Endothelial cell of hepatic sinusoid (primary cell): Measurements from ENCODE around the gene SERP2.

Experiments
- in situ Hi-C: cut with HindIII; loops from 2 replicates; pipeline ENCODE4 v1.10.0; 2017; ENCODE audit warnings: low sequenced_read_pairs

The SERP2 gene

GRCh38 chr13:44407891-44408290 lies 34.3 kb downstream of the SERP2 start:
- in situ Hi-C loops: no loop called here

GRCh38 chr13:44409595-44409994 lies 36.0 kb downstream of the SERP2 start:
- in situ Hi-C loops: no loop called here

DNA sequence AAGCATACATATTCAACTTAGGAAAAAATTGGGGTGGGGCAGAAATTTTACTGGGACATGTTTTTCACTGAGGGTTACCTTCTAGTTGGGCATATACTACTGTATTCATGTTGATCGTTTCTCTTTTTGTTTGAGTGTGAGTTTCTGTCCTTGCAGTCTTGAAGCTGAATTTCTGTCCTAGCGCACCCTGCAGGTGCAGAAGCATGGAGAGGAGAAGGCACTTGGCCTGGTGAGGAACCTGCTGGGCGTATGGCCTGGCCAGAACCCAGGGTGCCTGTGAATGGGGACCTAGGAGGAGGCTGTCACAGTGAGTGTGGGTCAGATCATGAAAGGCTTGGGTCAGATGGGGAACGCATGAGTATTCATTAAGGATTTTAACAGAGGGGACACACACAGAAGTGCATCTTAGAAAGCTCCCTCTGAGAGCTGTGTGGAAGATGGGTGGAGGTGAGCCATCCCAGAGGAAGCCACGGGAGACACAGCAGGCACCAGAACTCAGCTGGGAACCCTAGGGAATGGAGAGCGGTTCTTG lies 36.8 kb downstream of the SERP2 start:
- in situ Hi-C loops: no loop called here

GRCh38 chr13:44411841-44412240 lies 38.2 kb downstream of the SERP2 start:
- in situ Hi-C loops: no loop called here

DNA sequence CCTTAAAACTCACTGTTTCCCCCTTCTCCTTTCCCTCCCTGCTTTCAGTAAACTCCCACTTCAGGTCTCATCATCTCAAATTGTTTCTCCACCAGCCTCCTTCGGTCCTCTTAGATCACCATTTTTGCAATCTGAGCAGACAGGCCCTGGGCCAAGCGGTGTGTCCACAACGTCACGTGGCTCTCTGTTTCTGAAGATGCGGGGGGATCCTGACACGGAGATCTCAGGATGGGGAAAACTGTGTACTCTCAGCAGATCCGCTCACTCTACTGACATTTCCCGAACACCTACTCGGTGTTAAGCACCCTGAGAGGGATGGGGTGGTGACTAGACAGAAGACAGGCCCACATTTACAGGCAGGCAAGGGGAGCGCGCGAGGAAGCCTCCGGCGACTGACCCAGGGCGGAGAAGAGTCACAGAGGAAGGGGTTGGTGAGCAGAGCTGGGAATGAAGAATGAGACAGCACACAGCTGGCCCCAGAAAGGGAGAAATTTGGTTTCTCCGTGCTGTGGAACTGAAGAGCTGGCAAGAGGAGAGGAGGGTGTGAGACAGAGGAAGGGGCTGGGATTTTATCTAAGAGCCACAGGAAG lies 38.8 kb downstream of the SERP2 start:
- in situ Hi-C loops: no loop called here

DNA sequence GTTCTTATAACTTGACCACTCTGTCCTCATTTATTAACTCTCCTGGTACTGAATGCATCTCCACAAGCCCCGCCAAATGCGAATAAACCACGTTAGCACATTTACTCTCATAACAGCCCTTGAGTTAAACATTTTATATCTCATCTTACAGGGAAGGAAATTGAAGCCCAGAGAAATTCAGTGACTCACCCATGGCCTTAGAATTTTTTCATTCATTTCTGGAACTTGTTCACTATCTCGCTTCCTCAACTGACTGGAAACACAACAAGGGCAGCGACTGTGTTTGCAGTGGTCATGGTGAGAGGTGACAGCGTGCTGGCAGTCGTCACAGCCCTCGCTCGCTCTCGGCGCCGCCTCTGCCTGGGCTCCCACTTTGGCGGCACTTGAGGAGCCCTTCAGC lies 39.5 kb downstream of the SERP2 start:
- in situ Hi-C loops: no loop called here

DNA sequence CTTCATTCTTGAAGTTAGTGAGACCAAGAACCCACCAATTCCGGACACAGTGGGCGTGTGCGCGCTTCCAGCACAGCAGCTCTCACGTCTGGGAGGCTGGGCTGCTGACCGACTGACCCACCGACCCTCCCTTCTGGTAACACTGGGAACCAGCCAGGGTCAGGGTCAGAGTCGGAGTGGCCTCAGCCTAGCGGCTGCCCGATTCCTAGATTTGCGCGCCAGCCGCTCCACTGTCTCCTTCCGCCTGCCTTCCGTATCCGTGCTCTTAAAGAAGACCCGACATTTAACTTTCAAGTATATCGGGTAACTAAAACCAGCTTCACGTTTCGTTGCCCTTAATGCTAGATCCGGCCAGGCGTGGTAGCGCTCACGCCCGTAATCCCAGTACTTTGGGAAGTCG lies 41.1 kb downstream of the SERP2 start:
- in situ Hi-C loops: no loop called here

GRCh38 chr13:44415815-44416214 lies 42.2 kb downstream of the SERP2 start:
- in situ Hi-C loops: no loop called here

DNA sequence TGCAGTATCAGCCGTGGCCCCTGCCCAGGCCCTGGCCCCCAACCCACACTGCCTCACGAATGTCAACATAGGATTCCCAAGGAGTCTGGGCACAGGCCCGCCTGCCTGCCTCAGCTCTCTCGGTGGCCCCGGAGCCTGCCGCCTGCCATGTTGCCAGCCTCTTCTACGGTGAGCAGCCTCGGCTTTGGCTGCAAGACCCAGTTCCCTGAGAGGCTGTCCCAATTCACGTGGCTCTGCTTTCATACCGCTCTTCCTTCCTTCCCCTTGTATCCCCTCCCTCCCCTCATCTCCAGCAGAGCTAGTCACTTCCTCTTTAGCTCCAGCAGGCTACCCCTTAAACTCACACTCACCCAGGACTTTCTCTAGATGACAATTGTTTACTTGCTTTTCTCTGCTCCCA lies 42.7 kb downstream of the SERP2 start:
- in situ Hi-C loops: no loop called here

DNA sequence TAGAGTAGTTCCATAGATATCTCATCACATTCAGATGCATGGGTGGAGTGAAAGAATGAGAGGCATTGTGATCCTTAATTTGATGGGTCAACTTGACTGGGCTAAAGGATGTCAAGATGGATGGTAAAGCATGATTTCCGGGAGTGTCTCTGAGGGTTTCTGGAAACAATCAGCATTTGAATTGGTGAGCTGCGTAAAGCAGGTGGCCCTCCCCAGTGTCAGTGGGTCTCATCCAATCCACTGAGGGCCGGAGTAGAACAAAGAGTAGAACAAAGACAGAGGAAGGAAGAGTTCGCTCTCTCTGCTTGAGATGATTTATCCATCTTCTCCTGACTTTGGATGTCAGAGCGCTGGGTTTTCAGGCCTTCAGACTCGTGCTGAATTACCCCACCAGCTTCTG lies 43.1 kb downstream of the SERP2 start:
- in situ Hi-C loops: no loop called here

DNA sequence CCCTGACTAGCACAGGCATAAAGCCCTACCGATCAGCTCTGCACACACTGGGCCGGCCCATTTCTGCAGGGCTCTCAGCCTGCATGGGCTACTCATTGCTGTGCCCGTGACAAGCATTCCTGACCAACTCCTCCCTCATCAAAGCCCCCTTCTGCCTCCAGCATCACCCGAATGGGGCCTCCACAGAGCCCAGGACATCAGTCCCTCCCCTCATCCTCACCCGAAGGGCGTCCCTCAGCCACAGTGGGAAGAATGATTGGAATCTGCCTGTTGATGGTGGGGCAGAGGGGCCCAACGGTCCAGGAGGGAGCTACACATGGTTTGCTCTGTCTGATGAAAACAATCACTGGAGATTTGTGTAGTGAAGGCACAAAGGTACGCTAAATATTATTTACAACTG lies 43.8 kb downstream of the SERP2 start:
- in situ Hi-C loops: no loop called here

GRCh38 chr13:44417876-44418275 lies 44.3 kb downstream of the SERP2 start:
- in situ Hi-C loops: no loop called here

DNA sequence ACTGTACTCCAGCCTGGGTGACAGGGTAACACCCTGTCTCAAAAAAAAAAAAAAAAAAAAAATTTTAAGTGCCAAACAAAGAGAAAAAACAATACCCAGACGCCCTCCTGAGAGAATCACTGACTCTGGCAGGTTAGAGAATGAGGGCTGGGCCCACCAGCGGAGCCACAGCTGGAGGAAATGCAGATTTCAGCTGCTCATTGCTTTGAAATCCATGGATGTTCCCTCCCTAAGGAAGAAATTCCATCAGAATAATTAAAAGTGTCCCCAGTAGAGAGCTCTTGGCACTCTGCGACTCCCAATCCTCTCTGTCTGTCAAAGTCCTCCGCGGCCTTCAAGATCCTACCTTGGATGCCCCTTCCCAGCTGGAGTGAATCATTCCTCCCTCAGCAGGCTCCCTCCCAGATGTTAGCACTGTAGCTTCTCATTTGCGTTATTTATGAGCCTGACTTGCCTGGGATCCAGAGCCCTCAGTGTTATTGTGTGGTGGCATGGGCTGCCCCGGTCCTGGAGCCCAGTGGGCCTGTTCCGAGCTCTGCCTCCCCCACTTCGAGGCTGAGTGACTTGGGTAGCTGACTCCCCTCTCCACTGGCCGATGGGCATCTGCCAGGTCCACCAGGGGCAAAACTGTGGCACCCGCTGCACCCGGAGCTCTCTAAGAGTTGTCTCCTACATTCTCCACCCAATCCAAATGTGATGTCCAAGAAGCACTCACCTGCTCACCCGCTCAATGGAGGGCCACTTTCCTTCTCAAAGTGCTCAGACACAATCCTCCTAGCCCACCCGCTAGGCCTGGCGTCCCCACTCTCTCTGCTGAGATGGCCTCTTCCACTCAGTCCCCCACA lies 47.0 kb downstream of the SERP2 start:
- in situ Hi-C loops: no loop called here

DNA sequence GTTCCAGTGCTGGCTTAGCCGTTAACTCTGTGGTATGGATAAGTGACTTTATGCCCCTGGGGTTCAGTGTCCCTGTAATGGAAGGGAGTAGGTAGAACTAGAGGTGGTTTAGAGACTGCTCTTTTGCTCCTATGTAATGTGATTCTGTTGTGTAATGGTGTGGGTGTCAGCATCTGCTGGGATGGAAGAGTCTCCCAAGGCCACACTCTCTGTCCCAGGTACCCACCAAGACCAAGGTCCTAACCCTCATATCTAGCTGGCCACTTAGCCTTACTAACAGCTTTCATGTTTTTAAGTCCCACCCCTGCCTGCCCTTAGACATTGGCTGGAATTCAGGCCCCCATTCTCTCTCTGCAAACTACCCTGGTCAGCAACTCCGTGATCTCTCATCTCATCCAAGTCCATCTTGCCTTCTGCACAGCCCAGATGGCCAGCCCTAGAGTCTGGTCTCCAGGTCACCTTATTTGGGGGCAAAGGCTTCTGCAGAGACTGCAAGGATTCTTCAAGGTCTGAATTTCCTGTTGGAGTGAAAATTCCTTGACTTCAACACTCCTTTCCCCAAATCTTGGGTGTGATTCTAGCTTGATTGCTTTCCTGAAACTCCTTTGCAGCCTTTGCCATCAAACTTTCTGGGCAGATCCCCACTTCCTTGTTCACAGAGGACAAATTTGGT lies 48.4 kb downstream of the SERP2 start:
- in situ Hi-C loops: no loop called here

- in situ Hi-C loops: no loop called here
Measured at GRCh38 chr13:44422755-44423643, 49.4 kb downstream of the SERP2 start.

DNA sequence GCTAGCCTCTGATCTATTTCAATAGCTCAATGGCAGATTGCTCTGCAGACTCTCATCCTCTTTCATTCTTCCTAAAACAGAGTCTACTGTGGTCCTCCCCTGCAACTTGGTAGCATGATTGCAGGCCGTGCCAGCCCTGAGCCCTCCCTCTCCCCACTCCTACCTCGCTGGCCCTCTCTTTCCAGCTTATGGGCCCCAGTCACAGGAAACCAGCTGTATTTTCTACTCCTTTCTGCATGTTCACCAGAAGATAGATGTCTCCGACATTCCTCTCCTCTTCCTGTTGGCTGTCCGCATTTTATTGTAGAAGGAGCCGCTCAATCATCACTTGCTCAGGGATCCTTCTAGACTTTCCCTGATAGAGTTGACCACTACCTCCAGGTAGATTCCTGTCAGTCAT lies 50.2 kb downstream of the SERP2 start:
- in situ Hi-C loops: no loop called here

DNA sequence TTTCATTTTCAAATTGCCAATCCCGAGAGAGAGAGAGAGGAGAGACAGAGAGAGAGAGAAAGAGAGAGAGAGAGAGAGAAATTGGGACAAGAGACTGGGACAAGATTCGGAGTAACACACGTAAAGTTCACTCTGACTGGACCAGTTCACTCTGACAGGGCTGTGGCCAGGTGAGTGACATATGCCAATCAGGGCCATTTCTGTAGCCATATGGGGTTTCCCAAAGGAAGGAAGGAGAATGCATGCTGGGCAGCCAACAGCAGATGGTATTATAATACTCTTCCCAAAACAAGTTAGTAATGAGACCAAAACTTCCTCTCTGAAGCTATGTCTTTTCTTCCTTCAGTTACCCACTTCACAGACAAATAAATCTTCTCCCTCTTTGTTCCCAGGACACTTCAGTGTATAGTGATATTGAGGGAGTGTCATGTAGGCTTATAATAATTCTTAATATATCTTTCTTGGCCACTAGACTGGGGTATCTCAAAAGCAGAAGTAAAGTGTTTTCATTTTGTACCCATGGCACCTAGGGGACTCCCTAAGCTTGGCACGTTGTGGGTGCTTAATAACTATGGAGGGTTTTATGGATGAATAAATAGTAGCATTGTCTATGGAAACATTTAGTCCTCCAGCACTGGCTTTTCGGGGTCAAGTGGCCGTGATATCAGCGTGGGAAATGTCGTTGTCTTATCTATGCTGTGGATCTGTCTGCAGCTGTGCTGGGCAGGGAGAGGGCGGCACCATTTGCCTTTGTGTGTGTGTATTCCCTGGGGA lies 51.6 kb downstream of the SERP2 start:
- in situ Hi-C loops: no loop called here

GRCh38 chr13:44425815-44426078 lies 52.1 kb downstream of the SERP2 start:
- in situ Hi-C loops: no loop called here

- in situ Hi-C loops: no loop called here
Measured at GRCh38 chr13:44426461-44426860, 52.8 kb downstream of the SERP2 start.

GRCh38 chr13:44429311-44429710 lies 55.7 kb downstream of the SERP2 start:
- in situ Hi-C loops: no loop called here
